NCI-H524 (cell line): ENCODE results near the gene IDE.
"Not testable (repeated sequence)": the region's sequence is repeated elsewhere in the genome, so short reads cannot be mapped to it uniquely, and the experiment has no call there.

Experiments used
- DNase-seq, 2 experiments: peaks; one replicate each; lab custom pipeline; 2025; lab: John Stamatoyannopoulos, UW

Gene IDE

GRCh38 chr10:92490387-92490786, 83.5 kb downstream of the IDE start:
- DNase-seq, result no peak

GRCh38 chr10:92486637-92487036, 87.3 kb downstream of the IDE start:
- no peak for DNase-seq

- DNase-seq, result no peak
These were observed 90.4 kb downstream of the IDE start for GRCh38 chr10:92483539-92483938.

DNA sequence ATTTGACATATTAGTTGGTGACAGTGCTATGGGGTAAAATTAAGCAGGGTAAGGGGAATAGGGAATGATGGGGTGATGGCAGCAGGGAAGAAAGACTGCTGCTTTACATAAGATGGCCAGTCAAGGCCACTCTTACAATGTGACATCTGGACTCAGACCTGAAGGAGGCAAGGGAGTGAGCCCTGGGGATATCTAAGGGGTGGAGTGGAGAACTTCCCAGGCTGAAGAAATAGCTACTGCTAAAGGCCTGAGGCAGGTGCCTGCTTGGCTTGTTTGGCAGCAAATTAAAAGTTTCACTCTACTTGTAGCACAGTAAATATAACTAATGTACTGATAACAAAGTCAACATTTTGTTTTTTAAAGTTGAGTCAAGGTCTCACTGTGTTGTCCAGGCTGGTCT, 93.5 kb downstream of the IDE start:
- no peak for DNase-seq

DNA sequence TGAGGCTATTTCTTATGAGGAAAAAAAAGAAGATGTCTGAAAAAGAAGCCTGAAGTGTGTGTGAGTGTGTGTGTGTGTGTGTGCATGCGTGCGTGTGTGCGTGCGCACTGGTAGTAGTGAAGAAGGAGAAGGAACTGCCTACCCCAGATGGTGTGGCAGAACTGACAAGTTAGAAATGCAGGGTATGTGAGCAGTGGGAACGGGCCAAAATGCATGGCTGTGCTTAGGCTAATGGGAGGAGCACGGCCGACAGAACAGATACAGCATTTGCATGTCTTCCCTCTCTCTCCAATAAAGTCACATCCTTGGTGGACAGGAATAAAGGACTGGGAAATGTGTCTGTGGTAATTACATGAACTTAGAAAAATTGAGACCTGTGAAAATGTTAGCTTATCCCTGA, 94.3 kb downstream of the IDE start:
- no peak for DNase-seq

- DNase-seq, result no peak
These were observed 95.4 kb downstream of the IDE start for GRCh38 chr10:92478536-92478935.

DNA sequence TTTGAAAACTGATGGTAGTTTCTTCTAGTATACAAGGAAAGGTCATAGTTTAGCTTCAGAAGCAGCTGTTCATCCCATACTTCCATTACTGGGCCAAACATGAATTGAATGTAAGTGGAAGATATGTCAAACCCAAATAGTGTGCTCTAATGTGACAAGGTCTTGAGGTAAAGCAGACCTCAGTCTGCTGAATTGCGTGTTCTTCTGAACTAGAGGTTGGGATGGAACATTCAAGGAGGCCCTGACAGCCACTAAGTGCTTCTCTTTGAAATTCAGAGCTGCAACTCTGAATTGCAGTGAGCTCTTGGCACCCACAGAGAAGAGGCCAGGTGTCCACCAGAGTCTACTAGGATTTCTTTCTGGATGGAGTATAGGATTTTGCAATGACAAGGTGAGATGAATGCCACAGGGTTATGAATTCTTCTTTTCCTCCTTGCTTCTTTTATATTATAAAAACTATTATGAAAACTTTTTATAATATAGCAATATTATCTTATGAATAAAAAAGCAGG, 98.5 kb downstream of the IDE start:
- DNase-seq, result no peak

GRCh38 chr10:92470026-92470425, 103.9 kb downstream of the IDE start:
- DNase-seq, result no peak

DNA sequence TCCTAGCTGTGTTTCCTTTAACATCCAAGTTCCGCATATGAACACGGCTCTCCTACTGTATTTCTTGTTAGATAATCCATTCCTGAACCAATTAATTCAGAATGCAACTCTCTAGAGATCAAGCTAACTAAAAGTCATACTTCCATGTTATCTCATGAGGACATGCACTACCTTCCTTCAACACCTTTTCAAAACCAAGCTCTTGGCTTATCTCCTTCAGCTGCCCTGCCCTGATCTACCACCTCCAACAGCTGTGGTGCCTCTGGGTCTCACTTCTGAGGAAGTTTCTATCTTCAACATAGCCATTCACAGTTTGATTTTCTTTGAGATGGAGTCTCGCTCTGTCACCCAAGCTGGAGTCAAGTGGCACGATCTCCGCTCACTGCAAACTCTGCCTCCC, 109.5 kb downstream of the IDE start:
- DNase-seq, result no peak

- no peak for DNase-seq
These were observed 110.3 kb downstream of the IDE start for GRCh38 chr10:92463582-92463981.

DNA sequence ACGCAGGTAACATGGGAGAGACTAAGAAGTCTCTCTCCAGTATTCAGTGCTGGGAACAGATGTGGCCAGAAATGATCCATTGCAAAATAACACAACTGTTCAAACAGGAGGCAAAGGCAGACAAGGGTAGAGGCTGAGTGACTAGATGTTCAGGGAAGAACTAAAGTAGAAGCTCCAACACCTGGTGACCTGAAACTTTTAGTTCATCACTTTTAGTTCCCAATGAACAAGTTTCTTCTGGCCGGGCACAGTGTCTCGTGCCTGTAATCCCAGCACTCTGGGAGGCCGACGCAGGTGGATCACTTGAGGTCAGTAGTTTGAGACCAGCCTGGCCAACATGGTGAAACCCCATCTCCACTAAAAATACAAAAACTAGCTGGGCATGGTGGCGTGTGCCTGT, 118.9 kb downstream of the IDE start:
- not testable (repeated sequence) for DNase-seq

- DNase-seq, result no peak
These were observed 121.6 kb downstream of the IDE start for GRCh38 chr10:92452313-92452712.

DNA sequence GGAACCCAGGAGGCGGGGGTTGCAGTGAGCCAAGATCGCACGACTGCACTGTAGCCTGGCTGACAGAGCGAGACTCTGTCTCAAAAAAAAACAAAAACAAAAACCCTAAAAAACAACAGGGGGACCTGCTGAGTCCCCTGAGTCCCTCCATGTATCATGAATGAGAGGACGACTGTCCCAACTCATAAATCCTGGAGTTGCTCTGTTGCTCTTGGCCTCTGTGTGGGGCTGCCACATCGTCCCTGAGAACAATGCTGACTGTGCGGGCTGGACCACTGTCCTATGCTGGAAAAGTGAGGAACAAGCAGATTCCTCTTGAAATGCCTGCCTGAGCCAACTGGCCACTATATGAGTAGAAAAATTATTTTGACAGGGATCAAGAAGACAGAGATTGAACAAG, 122.5 kb downstream of the IDE start:
- DNase-seq, result no peak

- no peak for DNase-seq
These were observed 123.0 kb downstream of the IDE start for GRCh38 chr10:92450896-92451295.

DNA sequence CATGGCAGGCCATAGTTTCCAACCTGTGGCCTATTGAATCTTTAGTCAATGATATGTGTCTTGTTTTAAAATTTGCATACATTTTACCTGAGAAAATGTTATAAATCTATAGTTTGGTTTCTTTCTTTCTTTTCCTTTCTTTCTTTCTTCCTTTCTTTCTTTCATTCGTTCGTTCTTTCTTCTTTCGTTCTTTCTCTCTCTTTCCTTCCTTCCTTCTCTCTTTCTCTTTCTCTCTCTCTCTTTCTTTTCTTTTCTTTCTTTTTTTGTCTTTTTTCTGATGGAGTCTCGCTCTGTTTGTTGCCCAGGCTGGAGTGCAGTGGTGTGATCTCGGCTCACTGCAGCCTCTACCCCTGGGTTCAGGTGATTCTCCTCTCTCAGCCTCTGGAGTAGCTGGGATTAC, 133.3 kb downstream of the IDE start:
- no peak for DNase-seq

DNA sequence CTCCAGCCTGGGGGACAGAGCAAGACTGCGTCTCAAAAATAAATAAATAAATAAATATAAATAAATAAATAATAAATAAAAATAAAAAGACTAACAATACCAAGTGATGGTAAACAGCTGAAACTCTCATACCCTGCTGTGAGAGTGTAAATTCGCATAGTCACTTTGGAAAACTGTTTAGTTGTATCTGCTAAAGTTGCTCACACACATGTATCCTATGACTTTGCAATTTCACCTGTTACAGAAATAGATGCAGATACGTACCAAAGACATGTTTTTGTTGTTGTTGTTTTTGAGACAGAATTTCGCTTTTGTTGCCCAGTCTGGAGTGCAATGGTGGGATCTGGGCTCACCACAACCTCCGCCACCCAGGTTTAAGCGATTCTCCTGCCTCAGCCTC, 135.7 kb downstream of the IDE start:
- DNase-seq, result no peak

DNA sequence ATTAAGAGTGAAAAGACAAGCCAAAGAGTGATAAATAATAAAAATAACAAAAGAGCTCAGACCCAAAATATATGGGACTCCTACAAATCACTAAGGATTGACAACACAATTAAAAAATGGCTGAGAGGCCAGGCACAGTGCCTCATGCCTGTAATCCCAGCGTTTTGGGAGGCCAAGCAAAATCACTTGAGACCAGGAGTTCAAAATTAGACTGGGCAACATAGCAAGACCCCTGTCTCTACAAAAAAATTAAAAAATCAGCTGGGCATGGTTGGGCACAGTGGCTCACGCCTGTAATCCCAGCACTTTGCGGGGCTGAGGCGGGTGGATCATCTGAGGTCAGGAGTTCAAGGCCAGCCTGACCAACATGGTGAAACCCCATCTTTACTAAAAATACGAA, 137.3 kb downstream of the IDE start:
- DNase-seq, result no peak

- DNase-seq, result not testable (repeated sequence)
These were observed 137.8 kb downstream of the IDE start for GRCh38 chr10:92436065-92436464.

GRCh38 chr10:92434385-92434784, 139.5 kb downstream of the IDE start:
- DNase-seq, result no peak

GRCh38 chr10:92432596-92432995, 141.3 kb downstream of the IDE start:
- DNase-seq, result no peak

GRCh38 chr10:92430103-92430502, 143.8 kb downstream of the IDE start:
- DNase-seq, result no peak

DNA sequence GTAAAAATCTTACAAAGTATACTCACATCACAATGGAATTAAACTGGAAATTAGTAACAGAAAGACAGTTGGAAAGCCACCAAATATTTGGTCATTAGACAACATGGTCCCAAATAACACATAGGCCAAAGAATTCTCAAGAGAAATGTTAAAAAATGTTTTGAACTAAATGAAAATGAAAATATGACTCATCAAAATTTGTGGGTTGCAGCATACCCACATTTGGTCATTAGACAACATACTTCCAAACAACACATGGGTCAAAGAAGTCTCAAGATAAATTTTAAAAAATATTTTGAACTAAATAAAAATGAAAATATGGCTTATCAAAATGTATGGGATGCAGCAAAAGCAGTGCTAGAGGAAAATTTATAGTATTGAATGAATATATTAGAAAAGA, 152.3 kb downstream of the IDE start:
- no peak for DNase-seq

DNA sequence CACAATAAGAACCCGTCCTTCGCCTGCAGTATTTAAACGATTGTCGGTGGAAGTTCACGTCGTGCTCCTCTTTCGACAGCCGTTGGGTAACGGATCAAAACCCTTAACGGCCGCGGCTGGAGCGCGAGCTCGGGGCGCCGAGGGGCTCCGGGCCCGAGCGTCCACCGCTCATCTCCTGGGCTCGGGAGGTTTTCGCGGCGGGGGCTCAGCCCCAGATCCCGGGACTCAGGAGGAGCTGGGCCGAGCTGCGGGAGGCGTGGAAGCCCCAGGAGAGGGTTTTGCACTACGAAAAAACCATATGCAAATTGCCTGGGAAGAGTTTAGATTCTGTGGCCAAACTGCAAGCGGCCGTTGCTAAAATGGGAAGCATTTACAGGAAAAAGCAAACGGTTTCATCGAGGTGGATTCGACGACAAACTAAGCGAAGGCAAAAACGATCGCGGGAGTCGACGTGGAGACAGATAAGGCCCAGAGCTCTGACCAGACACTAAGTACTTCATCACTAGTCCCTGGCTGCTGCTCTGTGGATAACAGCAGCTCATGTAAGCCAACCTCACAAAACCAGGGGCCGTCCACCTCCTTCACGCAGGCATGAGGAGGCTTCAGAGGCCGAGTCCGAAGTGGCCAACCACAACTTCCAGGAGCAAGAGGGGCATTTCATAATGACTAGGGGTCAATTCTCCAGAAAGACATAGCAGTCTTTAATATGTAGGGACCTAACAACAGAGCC, 153.2 kb downstream of the IDE start:
- DNase-seq, result no peak
